GM11168 (cell line): ENCODE measurements around the gene HSD17B14.
"Not testable (repeated sequence)": the region's sequence is repeated elsewhere in the genome, so short reads cannot be mapped to it uniquely, and the experiment has no call there.

Source experiments
- in situ Hi-C: fragments of 300-500 bp; cut with MboI; formaldehyde crosslinking; loops from one replicate; pipeline ENCODE4 v1.12.0; 2022; ENCODE audit warnings: low sequenced_read_pairs; ENCODE audit not compliant: unreplicated experiment

Gene HSD17B14

GRCh38 chr19:48836089-48837017 is at the start of gene HSD17B14:
Gene HSD17B14, minus strand, starts transcription at chr19:48836491. Its CDS starts 80 bp downstream, at chr19:48836411.
- in situ Hi-C loops: no loop called here

DNA sequence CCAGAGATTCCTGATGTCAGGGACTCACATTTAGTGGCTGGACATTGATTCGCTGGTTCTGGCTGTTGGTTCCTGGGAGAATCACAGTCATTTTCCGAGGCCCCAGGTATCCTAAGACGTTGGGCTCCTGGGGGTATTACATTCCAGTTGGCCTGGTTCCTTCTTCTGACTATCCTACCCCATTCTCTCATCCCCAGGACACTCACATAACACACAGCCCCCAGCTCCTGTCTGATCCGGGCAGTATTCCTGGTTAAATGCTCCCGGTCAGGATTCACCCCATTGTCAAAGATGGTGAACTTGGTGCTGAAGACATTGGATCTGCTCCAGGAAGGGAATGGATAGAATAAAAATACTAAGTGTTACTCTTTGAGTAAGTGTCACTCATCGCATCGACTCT is 47.4 kb upstream of the HSD17B14 start:
- in situ Hi-C loops: no loop called here

GRCh38 chr19:48881741-48882657 is 45.7 kb upstream of the HSD17B14 start:
- in situ Hi-C loops: no loop called here

DNA sequence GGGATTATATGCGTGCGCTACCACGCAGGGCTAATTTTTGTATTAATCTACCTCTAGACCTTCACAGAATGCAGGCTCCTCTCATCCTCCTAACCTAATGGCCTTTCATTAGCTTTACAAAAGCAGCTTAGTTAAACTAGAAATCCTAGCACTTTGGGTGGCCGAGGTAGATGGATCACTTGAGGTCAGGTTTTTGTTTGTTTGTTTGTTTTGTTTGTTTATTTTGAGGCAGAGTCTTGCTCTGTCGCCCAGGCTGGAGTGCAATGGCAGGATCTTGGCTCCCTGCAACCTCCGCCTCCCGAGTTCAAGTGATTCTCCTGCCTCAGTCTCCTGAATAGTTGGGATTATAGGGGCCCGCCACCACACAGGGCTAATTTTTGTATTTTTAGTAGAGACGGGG is 43.4 kb upstream of the HSD17B14 start:
- in situ Hi-C loops: not testable (repeated sequence)

DNA sequence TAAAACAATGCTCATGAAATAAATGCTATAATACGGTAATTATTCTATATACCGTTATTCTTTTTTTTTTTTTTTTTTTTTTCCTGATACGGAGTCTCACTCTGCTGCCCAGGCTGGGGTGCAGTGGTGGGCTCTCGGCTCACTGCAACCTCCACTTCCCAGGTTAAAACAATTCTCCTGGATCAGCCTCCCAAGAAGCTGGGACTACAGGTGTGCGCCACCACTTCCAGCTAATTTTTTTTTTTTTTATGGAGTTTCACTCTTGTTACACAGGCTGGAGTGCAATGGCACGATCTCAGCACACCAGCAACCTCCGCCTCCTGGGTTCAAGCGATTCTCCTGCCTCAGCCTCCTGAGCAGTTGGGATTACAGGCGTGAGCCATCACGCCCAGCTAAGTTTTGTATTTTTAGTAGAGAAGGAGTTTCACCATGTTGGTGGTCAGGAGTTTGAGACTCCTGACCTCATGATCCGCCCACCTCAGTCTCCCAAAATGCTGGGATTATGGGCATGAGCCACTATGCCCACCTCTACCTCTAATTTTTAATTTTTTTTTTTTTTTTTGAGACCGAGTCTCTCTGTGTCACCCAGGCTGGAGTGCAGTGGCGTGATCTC is 42.8 kb upstream of the HSD17B14 start:
- in situ Hi-C loops: no loop called here

- in situ Hi-C loops: no loop called here
Measured at GRCh38 chr19:48878196-48879024, 42.1 kb upstream of the HSD17B14 start.

- in situ Hi-C loops: no loop called here
Measured at GRCh38 chr19:48877855-48878195, 41.5 kb upstream of the HSD17B14 start.

GRCh38 chr19:48876043-48876981 is 40.0 kb upstream of the HSD17B14 start:
- in situ Hi-C loops: not testable (repeated sequence)

- in situ Hi-C loops: no loop called here
Measured at GRCh38 chr19:48874303-48875135, 38.2 kb upstream of the HSD17B14 start.

- in situ Hi-C loops: no loop called here
Measured at GRCh38 chr19:48873476-48874302, 37.4 kb upstream of the HSD17B14 start.

DNA sequence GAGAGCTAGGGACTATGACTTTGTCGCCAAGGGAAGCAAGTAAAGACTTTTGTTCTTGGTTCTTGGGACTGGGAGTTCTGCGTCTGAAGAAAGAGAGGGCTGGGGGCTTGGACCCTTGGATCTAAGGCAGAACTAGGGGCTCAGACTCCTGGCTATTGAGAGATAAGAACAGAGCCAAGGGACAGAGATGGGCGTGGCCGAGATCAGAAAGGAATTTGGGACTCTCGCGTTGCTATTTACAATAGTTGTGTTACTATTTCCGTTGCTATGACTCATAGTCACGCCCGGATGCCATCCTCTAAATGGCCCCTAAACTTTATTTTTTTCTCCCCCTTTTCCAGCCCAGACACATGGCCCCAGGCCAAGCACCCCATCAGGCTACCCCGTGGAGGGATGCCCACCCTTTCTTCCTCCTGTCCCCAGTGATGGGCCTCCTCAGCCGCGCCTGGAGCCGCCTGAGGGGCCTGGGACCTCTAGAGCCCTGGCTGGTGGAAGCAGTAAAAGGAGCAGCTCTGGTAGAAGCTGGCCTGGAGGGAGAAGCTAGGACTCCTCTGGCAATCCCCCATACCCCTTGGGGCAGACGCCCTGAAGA is 36.7 kb upstream of the HSD17B14 start:
- in situ Hi-C loops: no loop called here

DNA sequence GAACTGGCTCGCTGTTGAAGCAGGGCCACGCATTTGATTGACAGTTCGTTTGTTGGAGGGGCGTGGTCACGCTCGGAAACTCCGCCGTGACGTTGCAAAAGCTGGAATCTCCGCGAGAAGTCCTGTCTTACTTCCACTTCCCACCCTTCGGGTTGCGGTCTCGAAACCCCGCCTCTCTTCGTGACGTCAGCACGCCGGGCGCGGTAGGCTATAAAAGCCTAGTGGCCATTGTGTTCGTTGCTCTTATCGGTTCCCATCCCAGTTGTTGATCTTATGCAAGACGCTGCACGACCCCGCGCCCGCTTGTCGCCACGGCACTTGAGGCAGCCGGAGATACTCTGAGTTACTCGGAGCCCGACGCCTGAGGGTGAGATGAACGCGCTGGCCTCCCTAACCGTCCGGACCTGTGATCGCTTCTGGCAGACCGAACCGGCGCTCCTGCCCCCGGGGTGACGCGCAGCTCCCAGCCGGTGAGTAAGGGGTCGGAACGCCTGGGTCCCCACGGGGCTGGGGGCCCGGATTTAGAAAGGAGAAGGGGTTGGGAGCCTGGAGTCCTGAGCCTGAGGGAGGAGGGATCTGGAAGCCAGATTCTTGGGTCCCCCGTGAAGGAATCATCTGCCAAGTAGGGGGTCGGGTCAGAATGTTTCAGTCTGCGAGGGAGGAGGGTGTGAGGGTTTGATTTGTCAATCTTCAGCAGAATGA is 36.0 kb upstream of the HSD17B14 start, which contains the start of gene PPP1R15A:
TSS of gene PPP1R15A (plus strand) at position 240 of the 702 bp plus-strand sequence. CDS start 813 bp downstream, outside the sequence.
- in situ Hi-C loops: no loop called here

DNA sequence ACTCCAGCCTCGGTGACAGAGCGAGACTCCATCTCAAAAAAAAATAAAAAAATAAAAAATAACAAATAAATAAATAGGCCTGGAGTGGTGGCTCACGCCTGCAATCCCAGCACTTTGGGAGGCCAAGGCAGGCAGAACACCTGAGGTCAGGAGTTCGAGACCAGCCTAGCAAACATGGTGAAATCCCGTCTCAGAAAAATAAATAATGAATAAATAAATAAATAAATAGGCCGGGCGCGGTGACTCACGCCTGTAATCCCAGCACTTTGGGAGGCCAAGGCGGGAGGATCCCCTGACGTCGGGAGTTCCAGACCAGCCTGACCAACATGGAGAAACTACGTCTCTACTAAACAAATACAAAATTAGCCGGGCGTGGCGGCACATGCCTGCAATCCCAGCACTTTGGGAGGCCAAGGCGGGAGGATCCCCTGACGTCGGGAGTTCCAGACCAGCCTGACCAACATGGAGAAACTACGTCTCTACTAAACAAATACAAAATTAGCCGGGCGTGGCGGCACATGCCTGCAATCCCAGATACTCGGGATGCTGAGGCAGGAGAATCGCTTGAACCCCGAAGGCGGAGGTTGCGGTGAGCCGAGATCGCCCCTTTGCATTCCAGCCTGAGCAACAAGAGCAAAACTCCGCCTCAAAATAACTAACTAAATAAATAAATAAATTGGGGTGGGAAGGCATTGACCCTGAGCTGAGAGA is 35.3 kb upstream of the HSD17B14 start:
- in situ Hi-C loops: not testable (repeated sequence)

- in situ Hi-C loops: no loop called here
Measured at GRCh38 chr19:48870048-48870447, 33.8 kb upstream of the HSD17B14 start.
